Hepatocyte (in vitro differentiated cells): Measurements from ENCODE around the gene GTSE1.

ENCODE experiments used
- EZH2 ChIP-seq: fragments of 200-600 bp; sonication (generic); IDR thresholded peaks from 2 replicates; pipeline ENCODE4 v1.6.1; 2016; ENCODE audit warnings: antibody characterized with exemption, mild to moderate bottlenecking, borderline replicate concordance
- EZH2phosphoT487 ChIP-seq: fragments of 200-600 bp; sonication (generic); IDR thresholded peaks from one replicate; pipeline ENCODE4 v1.6.1; 2018; ENCODE audit warnings: antibody characterized with exemption, mild to moderate bottlenecking, low read depth, moderate library complexity; ENCODE audit not compliant: unreplicated experiment, severe bottlenecking
- TF ChIP-seq, protein P1 (sequence below): fragments of 200-600 bp; sonication (generic); IDR thresholded peaks from 2 replicates; pipeline ENCODE4 v1.5.1; 2016; ENCODE audit warnings: antibody characterized with exemption, mild to moderate bottlenecking; ENCODE audit not compliant: poor library complexity

DNA sequence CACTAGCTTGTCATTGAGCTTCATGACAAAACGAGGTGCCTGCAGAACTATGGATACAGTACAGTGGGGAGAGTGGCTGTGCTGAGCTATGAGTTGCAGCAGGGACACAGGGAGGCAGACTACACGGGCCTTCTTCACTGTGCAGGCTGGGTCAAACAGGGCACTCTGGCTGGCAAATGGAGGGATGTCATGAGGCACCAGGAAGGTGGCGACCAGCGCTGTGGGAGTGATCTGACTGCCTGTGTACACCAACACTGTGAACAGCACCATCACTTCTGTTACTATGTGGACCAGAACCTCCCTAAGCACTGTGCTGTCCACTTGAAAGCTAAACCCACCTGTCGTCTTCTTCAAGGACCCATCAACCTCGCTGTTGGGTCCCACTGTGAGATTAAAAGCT lies 36.6 kb upstream of the GTSE1 start:
- TF ChIP-seq, protein P1, sequence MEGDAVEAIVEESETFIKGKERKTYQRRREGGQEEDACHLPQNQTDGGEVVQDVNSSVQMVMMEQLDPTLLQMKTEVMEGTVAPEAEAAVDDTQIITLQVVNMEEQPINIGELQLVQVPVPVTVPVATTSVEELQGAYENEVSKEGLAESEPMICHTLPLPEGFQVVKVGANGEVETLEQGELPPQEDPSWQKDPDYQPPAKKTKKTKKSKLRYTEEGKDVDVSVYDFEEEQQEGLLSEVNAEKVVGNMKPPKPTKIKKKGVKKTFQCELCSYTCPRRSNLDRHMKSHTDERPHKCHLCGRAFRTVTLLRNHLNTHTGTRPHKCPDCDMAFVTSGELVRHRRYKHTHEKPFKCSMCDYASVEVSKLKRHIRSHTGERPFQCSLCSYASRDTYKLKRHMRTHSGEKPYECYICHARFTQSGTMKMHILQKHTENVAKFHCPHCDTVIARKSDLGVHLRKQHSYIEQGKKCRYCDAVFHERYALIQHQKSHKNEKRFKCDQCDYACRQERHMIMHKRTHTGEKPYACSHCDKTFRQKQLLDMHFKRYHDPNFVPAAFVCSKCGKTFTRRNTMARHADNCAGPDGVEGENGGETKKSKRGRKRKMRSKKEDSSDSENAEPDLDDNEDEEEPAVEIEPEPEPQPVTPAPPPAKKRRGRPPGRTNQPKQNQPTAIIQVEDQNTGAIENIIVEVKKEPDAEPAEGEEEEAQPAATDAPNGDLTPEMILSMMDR = no peak
- TF ChIP-seq EZH2phosphoT487 (no peak), EZH2 (no peak)
